Stimulated activated CD4-positive, alpha-beta T cell treated with anti-CD3 and anti-CD28 coated beads, TNF-alpha, amount 100 ng/mL, for 1 hour (primary cell): ENCODE measurements around the gene FMNL2.
"Not testable (repeated sequence)": the region's sequence is repeated elsewhere in the genome, so short reads cannot be mapped to it uniquely, and the experiment has no call there.

Source experiments
- DNase-seq, 3 donors: peaks; one replicate each; pipeline ENCODE4 v3.0.0-alpha.2; 2020; ENCODE audit warnings: low read depth in 3 of 3, low spot score in 1 of 3

FMNL2 gene

DNA sequence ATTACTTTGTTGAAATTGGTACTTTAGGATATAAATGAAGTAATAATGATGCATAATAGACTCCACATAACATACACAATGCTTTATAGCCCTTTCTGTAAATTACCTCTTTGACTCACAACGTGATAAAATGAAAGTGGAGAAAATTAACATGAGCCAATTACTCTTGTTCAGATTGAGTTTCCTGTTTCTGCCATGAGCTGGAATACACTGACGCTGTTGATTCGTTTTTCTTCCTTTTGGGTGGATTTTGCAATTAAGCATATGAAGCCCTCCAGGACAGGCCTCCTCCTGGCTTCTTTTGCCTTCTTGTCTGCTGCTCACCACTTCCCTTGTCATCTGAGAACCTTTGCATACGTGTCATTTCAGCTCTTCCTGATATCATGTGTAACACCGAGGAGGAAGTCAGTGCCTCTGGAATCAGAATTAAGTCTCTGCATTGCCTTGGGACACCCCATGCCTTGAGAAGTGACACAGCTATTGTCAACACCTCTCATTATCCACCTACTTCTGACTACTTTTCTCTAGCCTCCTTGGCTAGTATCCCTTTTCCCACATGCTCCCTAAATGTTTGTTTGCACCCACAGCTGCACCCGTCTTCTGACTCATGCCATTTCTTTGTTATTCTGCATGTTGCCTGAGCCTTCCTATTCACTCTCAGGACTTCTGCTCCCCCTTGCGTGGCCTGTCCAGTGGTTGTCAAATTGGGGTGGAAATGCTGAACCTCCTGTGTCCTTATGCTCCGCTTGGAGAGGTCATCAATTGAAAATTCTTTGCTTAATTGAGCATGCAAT, 134.1 kb downstream of the FMNL2 start:
- DNase-seq = no peak

DNA sequence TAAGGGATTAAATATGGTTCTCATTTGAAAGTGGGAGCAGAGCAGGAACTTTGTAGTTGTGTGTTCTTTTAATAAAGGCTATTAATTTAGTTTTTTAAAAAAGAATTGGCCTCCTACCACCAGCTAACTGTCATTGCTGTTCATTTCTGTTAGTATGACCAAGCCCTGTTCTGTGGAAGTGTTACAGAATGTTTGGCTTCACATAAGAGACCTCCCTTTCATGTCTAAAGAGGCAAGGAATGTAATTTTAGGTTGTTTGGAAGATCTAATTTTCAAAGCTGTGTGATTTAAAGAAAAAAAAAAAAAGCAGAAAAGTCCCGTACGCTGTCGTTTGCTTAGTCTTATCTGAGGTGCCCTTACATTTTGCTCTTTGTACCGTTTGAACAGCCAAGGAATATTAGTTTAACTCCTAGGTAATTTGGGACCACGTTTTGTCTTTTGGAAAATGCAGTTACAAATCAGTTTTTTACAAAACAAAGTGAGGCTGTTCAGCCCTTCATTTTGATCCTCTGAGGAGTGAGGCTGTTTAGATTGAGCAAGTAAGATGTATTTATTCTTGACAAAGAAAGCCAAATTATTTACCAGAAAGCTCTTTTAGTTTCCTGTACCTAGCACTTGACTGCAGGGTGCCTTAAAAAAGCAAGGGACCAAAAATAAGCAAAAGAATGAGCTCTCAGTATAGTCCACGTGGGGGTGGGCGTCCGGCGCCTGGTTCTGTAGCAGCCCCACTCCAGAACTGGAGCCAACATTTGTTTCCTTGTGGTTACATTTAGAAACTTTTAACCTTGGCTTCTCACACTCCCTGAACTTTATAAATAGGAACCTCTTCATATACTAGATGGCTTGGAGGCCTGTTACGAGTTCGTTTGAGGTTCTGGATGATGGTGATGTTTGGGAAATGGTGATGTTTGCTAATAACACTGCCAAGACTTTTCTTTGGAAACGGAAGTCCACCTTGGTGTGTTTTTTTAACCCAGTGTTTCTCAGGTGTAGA, 136.2 kb downstream of the FMNL2 start:
- DNase-seq = no peak

DNA sequence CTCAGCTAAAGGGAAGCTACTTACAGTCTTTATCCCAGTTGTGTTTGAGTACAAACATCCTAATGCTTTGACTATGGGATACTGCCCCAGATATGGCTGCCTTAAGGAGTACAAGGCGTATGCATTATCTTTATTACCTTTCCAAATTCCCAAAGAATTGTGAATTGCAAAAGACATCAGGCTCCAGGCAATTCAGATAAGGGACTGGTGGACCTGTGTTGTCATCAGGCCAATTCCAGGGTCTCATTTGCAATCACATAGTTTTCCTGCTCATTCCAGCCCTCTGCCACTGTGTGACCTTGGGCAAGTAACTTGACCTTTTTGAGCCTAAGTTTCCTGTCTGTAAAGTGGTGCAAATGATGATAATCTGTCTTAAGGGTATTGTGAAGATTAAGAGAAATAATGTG, 137.5 kb downstream of the FMNL2 start:
- DNase-seq = no peak

DNA sequence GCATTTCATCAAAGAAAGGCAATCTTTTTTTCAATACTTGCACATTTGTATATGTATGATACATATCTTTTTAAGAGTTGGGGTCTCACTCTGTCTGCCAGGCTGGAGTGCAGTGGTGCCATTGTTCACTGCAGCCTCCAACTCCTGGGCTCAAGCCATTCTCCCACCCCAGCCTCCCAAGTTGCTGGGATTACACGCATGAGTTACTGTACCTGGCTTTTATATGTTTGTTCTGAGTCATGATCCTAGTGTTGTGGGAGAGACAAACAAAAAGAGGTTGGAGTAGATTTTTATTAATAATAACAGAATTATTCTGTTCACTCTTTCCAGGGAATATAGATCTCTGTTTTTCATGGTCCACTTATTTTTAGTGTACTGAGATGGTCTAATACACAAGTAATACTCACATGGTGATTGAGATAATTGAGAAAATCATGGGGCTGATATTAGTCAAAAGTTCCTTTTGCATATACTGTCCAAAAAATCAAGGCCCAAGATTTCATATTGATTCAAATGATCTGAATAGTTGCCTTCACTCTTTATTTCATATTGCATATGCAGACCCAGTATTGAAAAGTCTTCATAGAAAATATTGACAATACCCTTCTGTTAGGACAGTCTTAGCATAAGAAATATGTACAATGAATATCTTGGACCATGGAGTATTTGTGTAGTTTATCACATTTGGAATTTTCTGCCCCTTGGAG, 138.3 kb downstream of the FMNL2 start:
- no peak for DNase-seq

DNA sequence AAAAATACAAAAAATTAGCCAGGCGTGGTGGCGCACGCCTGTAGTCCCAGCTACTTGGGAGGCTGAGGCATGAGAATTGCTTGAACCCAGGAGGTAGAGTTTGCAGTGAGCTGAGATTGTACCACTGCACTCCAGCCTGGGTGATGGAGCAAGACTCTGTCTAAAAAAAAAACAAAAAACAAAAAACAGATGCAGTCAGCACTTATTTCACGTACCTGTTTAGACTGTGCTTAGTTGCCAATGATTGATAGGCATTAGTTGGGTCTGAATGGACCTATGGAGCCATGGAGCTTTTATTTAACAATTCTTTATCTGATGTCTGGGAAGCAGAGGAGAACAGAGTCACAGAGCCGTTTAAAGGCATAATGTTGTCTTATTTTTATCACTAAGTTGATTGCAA, 139.5 kb downstream of the FMNL2 start:
- not testable (repeated sequence) for DNase-seq

DNA sequence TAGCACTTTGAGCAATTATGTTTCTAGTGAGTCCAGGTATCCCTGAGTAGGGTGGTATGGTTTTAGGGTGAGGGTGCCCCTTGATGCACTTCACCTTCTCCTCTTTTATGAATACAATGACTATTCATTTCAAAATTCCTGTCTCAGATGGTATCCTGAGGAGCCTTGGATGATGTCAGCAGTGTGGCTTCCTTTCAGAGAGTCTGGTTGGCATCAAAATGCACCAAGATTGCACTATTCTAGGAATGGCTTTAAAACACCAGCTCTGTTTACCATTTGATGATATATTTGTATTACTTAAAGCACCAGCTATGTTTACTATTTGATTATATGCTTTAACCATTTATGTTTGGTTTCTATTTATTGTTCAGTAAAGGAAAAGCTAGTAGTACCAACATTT, 141.0 kb downstream of the FMNL2 start:
- no peak for DNase-seq

DNA sequence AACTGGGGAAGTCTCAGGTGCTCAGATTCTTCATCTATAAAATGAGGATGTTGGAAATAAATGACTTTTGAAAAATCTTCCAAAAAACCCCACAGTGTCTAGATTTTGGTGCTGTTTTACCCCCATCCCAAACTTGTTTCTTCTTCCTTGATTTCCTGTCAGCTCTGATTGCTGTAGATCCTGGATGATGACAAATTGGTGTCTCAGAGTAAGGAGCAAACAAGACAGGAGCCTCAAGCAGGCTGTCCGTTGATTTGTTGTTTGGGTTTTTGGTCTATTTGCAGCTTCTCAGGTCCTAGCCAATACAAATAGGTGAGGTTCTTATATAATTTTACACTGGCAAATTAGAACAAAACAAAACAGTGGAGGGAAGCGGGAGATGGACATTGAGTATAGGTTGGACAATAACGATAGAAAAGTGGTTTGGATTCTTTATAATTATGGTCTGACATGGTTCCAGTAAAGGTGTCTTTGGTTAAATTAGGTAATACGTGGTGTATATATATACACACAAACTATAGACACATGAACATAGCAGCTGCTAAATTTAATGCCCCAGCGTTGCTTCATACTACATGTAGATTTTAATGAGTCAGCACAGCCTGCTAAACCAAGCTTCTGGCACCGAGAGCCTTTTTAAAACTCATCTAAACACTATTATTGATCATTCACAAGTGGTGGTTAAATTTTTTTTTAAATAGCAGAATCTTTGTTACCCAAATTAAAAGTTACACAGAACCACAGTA, 142.5 kb downstream of the FMNL2 start:
- no peak for DNase-seq

DNA sequence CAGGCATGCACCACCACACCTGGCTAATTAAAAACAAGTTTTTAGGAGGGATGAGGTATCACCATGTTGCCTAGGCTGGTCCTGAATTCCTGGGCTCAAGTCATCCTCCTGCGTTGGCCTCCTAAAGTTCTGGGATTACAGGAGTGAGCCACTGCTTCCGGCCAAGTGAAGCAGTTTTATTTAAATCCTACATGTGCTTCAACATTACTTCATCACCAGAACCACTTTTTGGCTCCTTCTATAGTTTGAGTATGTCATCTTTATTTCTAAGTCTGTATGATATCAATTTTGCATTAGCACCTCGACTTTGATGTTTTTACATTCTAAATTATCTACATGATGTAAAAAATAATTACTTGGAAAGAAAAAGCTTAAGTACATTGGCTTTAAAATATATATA, 144.3 kb downstream of the FMNL2 start:
- DNase-seq = no peak

DNA sequence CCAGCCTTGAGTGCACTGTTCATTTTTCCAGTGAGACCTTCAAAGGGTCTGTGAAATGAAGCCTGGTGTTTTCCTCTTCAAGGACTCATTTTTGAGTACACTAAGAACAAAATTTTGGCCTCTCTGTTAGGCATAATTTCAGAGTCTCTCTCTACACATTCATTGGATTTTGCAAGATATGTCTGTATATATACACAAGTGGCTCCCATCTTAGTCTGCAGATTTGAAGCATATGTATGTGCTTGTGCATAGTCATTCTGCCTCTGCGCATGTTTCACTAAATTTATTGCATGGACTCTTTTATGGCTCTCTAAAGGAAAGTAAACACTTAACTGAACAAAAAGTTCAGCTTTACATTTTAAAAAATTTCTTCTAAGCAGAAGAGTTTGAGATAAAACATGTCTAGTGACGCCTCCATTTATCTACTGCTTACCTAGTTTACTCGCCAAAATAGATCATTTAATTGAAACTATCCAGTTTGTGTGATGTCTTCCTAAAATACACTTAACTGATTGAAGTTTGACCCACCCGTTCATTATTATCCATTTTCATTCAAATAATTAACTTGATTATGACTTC, 145.9 kb downstream of the FMNL2 start:
- DNase-seq = no peak

DNA sequence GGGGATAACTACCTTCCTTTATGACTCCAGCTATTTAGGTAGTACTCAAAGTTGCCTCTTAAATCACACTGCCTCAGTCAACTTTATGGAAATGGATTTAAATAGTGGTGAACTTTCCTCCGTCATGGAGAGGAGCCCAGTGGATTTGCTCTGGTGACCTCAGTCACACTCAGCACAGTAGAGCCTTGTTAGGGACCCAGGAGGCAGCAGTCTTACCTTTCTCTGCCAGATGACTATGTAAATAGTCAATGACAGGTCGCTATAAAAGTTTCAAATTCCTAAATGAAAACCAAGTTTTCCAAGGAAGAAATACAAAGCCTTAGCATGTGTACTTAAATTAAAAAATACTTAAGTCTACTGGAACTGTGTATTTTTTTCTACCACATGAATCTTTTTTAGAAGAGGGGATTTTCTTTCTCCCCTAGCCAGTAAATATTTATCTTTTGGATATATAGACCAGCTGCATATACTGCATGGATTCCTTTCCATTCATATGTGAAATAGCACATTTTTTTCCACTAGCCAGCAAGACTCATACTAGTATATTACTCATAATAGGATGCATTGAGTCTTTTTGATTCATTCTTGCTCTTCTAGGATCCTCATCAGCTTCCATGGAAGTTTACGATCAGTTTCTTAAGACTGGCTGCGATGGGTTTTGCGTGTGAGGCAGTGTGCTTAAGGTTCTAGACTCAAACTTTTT, 147.1 kb downstream of the FMNL2 start:
- DNase-seq = no peak

DNA sequence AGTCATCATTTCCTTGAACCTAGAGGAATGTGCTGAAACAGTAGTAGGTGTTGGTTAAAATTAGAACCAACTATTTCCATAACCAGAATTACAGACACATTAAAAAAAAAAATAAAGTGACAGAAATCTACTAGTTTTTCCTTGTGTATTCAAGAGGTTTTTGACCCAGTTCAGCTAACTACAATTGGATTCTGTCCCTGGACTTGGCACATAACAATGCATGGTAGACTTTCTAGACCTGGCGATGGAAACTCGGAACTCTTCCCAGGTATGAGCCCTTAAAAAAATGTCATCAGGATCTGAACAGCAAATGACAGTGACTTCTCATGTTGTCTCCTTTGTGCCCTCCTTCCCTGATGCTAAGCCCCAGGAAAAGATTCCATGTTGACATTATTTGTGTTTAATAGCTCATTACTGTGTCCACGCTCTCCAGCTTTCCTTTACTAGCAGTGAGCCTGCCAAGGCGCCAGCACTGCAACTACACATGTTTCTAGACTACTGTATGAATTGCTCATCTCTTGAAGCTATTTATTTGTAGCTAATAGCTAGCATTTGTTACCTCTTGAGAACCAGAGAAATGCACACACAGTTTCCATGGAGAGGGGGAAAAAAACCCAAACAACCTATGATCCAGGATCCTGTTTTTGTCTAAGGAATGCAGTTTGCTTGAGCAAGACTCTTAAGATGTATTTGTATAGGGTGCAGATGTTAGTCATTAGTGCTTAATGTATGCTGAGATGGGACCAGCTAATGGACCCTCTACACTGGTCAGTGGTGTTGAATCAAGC, 148.5 kb downstream of the FMNL2 start:
- DNase-seq = no peak

DNA sequence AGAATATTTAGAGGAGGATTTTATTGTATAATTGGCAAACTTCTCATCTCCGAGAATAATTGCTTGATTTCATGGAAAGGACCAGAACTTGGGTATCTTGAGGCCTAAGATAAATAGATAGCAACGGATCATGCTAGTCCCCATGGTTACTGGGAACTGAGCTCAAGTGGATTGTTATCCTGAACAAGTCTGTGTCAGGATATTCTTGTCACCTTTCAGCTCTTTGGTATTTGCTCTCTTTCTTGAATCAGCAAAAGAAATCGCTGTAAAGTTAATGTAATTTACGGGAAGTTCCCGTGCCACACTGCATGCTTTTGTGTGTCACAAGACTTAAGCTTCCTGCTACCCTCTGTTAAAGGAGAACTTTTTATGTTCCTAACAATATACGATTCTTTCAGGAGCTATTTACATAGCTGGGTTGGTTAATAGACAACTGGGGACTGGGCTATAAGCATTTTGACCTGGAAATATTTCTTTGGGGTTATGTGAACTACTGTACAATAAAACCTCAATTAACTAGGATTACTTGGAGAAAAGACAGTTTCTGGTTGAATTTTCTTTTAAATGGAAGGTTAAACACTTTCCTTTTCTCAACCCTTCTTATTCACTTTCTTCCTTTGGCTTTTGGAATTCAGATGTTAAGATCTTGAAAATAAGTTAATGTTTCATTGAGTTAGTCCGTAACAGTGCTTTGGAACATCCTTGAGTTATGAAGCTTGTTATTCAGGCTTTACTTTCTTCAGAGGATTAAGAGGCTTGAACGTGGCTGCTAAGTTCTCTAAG, 151.2 kb downstream of the FMNL2 start:
- no peak for DNase-seq

DNA sequence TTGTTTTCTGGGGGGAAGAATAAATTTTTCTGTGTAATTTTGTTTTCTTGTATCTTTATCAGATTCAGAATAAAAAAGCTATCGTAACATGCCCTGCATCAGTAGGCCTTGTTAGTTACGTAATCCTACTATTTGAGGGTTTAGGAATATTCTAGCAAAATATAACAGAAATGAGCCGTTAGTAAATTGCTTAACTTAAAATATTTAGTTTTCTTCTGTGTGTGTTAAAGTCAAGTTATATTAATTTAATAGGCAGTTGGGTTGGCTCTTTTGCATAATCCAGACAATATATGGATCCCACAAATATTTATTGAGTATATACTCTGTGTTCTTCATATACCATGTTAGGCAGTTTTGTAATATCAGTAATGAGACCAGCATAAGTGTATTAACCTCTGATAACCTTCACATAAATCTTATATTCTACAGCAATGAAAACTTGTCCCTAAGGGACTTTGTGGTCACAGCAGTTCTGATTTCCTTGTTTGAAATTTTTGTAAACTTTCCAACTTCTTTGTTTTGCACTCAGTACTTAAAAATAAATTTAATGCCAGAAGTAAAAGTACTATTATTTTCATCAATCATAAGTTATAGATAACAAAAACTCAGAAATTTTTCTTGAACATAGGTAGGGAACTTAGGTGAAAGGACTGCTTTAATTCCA, 151.9 kb downstream of the FMNL2 start:
- no peak for DNase-seq

DNA sequence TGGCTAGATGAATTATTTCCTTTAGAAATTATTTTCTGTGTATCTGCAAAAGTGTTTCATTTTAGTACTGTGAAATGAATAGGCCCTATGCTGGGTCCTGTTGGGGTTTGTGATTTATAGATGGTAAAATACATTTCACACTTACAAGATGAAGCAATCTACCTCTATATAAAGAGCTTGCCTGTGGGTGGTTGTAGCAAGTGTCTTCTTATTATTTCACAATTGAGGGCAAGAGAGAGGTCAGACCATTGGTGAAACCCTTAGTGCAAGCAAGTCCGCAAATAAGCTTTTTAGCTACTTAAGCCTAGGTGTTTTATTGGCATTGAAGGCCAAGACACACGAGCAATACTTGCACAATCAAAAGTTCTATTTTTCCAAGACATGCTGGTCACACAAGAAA, 153.1 kb downstream of the FMNL2 start:
- no peak for DNase-seq

DNA sequence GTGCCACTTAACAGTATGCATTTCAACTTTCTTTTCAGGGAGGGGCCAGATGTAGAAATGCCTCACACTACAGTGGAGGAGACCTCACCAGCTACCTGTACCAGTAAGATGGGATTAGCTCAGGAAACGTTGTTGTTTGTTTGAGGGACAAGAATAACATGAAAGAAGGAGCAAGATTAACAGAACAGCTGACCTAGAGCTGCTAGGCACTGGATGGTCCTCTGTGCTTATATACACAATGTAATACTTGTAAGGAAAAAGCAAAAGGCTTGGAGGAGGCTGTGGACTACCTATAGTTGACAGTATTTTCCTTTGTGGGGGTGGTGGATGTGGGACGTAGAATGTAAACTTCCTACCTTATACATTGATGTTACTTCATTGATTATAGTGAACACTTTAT, 154.4 kb downstream of the FMNL2 start:
- no peak for DNase-seq

DNA sequence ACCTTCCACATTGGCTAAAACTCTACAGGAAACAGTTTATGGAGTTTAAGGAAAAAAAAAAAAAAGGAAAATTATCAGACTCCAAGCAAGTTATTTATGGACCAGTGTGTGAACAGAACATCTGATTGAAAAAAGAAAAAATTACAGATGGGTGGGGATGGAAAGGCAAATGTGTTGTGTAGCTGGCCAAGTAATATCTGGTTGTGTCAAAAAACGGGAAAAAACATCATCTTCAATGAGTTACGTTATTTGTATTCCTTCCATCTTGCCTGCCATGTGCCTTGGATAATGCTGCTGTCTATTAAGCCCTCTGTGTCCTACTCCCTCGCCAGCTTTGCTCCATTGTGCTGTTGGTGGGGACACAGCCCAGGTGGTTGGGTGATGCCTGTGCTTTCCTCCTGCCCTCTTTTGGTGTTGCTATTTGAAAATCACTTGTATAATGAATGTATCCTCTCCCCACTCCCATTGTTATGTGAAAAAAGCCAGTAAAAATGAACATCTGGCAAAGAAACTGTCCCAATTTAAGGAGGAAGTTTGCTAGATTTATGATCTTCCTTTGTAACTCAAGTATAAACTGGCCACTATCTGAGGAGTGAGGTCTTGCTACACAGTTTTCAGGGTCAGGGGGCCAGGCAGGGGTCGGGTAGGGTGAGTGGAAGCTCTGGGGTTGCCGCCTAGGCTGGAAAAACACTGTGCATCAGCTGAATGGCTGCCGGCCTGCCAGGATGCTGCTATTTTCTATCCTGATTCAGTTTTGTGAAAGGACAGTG, 155.9 kb downstream of the FMNL2 start:
- DNase-seq = no peak

DNA sequence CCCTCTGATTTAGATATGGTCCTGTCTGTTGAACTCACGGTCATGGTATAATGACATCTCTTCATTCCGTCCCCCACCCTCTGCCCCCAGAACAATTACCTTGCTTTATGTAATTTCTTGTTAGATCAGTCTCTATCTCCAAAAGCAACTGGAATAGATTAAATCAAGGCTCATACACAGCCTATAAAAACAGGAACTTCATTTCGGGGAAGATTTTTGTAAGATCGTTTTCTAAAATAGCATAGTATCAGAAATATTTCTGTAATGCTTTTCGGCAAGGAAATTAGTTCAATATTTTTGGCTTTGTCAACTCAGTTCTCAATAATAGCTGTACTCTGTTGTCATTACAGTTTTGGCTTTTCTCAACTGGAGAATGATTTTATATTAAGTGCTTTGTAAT, 157.2 kb downstream of the FMNL2 start:
- no peak for DNase-seq
